Measurements from ENCODE around the gene TSHR.
"Not testable (repeated sequence)": the region's sequence is repeated elsewhere in the genome, so short reads cannot be mapped to it uniquely, and the experiment has no call there.

The TSHR gene

GRCh38 chr14:80948291-80948690, 7.1 kb upstream of the TSHR start:
- in situ Hi-C loops (cut with HindIII; ENCODE audit: low sequenced_read_pairs): no loop called here

DNA sequence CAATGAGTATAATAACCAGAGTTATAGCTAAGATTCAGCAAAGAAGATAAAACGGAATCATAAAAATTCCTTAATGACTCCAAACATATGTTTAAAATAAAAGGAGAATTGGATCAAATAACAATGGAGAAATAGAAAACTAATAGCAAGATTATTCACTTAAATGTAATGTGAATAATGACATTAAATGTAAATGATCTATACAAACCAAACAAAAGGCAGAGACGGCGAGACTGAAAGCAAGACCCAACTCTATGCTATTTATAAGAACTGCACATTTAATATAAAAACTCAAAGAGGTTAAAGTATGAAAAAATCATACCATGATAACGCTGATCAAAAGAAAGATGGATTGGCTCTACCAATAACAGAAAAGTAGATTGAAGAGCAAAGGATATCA, 3.9 kb upstream of the TSHR start:
- in situ Hi-C loops (cut with HindIII; ENCODE audit: low sequenced_read_pairs): no loop called here

- in situ Hi-C loops (cut with HindIII; ENCODE audit: low sequenced_read_pairs): not testable (repeated sequence)
These were observed 2.2 kb upstream of the TSHR start for GRCh38 chr14:80953211-80953610.

DNA sequence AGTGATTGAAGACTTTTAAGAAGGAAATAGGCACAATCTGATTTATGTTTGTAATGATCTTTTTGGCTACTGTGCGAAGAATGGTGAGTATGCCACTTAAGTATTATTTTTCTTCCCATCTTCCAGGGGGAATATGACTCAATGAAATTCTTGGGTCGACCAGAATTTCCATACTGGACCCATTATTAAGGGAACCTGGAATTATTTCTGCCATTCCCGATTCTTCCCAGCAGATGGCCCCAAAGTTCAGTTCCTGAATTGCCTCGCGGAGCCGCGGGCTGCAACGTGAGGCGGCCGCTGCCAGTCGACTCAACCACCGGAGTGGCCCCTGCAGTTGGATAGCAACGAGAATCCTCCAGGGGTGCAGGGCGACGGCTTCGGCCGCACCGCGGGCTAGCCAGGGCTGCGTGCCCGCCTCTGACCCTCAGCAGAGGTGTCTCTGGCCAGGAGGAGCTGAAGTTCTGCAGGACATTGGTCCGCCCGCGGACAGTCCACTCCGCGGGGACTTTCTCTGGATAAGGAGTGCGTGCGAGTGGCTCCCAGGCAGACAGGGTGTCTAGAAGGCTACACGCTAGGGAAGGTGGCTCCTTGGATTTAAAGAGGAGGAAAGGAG, 628 bp upstream of the TSHR start:
- in situ Hi-C loops (cut with HindIII; ENCODE audit: low sequenced_read_pairs): no loop called here

- in situ Hi-C loops (cut with HindIII; ENCODE audit: low sequenced_read_pairs): no loop called here
These were observed 681 bp downstream of the TSHR start for GRCh38 chr14:80956102-80956501.

GRCh38 chr14:80956922-80957321, 1.5 kb downstream of the TSHR start:
- in situ Hi-C loops (cut with HindIII; ENCODE audit: low sequenced_read_pairs): no loop called here

GRCh38 chr14:80957613-80958012, 2.2 kb downstream of the TSHR start:
- in situ Hi-C loops (cut with HindIII; ENCODE audit: low sequenced_read_pairs): no loop called here

- in situ Hi-C loops (cut with HindIII; ENCODE audit: low sequenced_read_pairs): no loop called here
These were observed 2.8 kb downstream of the TSHR start for GRCh38 chr14:80958226-80958625.

DNA sequence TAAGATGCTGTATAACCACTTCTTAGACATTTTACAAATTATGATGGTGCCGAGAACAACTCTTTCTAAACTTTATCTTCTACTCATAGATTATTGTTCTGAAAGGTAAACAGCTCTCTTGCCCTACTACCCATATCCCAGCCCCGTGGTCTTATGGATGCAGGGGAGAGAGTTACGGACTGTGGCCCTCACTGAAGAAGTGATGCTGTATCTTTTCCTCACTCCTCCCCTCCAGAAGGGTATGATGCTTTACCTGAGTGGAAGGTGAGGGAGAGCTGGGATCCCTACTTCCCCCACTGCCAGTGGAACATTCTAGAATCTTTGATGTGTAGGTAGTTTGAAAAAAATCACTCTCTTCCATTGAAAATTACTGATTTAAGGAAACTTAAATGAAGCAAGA, 3.5 kb downstream of the TSHR start:
- in situ Hi-C loops (cut with HindIII; ENCODE audit: low sequenced_read_pairs): no loop called here

DNA sequence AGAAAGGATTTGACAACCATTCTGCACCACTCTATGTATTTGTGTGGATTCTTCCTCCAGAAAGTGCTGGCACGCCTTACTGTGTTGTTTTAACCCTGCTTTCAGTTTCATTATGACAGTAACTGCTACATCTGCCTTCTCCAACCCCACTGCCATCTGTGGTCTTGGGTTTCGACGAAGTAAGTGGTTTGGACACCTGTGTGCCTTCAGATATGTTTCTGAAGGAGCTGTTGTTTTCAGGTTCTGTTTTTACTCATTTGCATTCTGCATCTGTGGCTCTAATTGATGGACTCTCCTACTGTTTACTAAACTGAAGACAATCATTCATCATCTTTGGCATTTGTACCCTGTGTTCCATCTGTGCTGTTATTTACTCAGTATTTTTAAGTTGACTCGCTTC, 4.1 kb downstream of the TSHR start:
- in situ Hi-C loops (cut with HindIII; ENCODE audit: low sequenced_read_pairs): no loop called here

DNA sequence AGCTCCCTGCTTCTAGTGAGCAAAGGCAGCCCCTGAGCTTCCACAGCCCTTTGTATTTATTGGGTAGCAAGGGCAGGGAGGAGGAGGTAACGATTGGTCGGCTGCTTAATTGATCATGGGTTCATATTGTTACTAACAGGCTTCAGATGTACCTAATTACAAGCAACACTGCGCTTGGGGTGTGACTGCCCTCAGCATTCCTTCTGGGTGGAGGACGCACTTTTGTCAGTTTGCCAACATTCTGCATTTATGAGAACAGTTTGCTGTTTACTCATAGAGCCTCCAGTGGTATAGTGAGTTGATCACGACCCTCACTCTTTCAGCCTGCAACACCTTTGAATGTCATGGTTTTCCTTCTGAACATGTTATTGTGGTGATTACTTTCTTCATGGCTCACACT, 9.6 kb downstream of the TSHR start:
- in situ Hi-C loops (cut with HindIII; ENCODE audit: low sequenced_read_pairs): no loop called here

- in situ Hi-C loops (cut with HindIII; ENCODE audit: low sequenced_read_pairs): no loop called here
These were observed 18.7 kb downstream of the TSHR start for GRCh38 chr14:80973931-80974641.

- in situ Hi-C loops (cut with HindIII; ENCODE audit: low sequenced_read_pairs): no loop called here
These were observed 19.3 kb downstream of the TSHR start for GRCh38 chr14:80974679-80975078.

GRCh38 chr14:80977221-80977620, 21.8 kb downstream of the TSHR start:
- in situ Hi-C loops (cut with HindIII; ENCODE audit: low sequenced_read_pairs): no loop called here

GRCh38 chr14:80978403-80978802, 23.0 kb downstream of the TSHR start:
- in situ Hi-C loops (cut with HindIII; ENCODE audit: low sequenced_read_pairs): no loop called here

DNA sequence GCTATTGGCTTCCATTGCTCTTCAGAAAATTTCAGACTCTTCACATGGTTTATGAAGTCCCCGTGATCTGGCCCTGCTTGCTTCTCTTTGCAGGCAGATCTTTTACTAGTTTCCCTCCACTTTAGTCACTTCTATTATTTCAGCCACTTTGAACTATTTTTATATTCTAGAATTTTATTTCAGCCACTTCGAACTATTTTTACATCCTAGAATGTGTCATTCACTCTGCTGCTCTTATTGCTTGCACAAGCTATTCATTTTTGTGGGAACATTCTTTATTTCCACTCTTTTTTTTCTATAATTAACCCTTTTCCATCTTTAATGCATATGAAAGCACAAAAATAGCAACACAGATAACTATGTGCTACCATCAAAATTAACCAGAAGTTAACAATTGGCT, 24.5 kb downstream of the TSHR start:
- in situ Hi-C loops (cut with HindIII; ENCODE audit: low sequenced_read_pairs): no loop called here

DNA sequence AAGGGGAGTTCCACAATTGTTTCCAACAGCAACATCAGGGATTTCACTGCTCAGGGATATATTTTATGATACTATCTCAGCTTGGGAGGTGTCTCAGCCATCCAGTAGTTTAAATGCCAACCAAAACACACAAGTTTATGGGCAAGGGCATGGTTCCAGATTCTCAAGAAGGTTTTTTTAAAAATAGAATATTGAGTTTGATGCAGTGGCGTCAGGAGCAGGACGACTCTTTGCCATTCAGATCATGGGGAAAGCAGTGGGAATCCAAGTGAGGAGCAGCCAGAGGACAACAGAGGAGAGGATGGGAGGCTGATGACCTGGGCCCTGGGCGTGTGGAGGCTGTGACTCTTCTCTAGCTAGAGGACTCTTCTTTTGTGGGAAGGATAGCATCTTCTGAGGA, 25.7 kb downstream of the TSHR start:
- in situ Hi-C loops (cut with HindIII; ENCODE audit: low sequenced_read_pairs): no loop called here

DNA sequence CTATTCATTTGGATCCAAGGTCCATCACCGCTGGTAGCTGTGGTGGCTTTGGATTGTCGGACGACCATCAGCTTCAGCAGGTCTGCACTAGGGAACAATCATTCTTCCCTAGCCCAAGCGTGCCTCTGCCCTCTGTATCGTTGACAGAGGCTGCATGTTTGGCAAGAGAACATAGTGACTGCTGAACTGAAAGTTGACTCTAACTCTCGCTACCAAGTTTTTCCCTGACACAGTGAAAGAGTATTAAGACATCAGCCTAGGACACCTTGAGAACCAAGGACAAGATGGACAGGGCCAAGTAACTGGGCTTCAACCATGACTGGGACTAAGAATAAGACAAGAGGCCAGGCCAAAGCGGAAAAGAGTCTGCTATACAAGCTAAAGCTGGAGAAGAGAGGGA, 26.3 kb downstream of the TSHR start:
- in situ Hi-C loops (cut with HindIII; ENCODE audit: low sequenced_read_pairs): no loop called here

DNA sequence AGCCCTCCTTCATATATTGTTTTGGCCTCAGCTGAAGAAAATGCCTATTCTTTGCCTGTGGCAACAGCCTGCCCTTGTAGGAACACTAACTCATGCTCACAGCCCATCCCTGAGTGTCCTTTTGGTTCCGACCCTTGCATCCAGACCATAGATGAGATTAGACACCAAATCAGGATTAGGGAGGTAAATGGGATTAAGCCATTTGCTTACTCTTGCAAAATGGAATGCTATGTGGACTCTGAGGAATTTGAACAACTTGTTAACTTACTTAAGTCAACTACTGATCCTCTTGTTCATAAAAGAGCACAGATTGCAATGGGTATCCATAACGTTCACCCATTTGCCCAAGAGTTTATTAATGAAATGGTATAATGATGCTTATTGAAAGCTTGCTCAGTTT, 27.3 kb downstream of the TSHR start:
- in situ Hi-C loops (cut with HindIII; ENCODE audit: low sequenced_read_pairs): no loop called here

GRCh38 chr14:80987235-80988032, 32.0 kb downstream of the TSHR start:
- in situ Hi-C loops (cut with HindIII; ENCODE audit: low sequenced_read_pairs): no loop called here

- in situ Hi-C loops (cut with HindIII; ENCODE audit: low sequenced_read_pairs): no loop called here
These were observed 32.8 kb downstream of the TSHR start for GRCh38 chr14:80988192-80988591.
